GM19240 (cell line): ENCODE measurements around the gene EEF1AKMT3.

ENCODE experiments used
- DNase-seq: peaks from one replicate; pipeline ENCODE4 v3.0.0; 2011; ENCODE audit warnings: low spot score; ENCODE audit not compliant: insufficient read length

EEF1AKMT3 gene

DNA sequence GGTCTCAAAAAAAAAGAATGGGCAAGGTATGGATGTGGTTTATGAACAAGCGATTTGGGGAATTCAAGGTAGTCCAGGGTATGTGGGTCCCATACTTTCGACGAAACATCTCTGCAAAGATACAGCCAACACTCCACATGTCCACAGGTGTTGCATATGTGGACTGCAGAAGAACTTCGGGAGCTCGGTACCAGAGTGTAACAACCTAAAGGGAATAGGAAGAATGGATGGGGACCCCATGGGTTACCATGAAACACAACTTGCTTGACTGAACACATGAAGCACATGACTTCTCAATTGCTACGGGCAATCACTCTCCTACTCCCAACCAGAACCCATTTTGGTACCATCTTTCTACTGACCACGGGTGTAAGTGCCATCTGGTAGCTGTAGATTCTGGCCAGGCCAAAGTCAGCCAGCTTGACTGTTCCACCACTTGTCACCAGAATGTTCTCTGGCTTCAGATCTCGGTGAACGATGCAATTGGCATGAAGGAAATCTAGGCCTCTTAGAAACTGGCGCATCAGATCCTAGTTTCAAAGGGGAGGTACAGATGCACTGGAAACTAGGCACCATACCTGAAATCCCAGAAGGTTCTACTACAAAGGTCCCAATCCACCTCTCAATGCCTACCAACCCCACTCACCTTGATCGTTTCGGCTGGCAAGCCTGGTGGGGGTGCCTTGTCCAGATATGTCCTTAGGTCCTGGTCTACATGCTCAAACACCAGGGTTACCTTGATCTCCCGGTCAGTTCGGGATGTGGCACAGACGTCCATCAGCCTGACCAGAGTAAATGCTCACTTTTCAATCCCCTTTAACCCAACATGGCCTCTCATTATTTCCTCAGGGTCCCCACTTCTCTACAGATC lies 21.6 kb upstream of the EEF1AKMT3 start:
- no peak for DNase-seq

DNA sequence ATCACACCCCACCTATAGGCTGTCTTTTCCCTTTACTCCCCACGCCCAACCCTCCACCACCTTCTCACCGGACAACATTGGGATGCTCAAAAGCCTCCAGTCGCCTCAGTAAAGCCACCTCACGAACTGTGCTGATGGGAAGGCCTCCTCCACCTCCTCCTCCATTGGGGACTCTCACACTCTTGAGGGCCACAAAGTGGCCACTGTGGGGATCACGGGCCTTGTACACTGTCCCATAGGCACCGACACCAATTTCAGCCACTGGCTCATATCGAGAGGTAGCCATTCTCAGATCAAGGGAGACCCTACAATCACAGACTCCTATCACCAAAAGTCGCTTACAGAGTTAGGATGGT lies 21.0 kb upstream of the EEF1AKMT3 start:
- no peak for DNase-seq

DNA sequence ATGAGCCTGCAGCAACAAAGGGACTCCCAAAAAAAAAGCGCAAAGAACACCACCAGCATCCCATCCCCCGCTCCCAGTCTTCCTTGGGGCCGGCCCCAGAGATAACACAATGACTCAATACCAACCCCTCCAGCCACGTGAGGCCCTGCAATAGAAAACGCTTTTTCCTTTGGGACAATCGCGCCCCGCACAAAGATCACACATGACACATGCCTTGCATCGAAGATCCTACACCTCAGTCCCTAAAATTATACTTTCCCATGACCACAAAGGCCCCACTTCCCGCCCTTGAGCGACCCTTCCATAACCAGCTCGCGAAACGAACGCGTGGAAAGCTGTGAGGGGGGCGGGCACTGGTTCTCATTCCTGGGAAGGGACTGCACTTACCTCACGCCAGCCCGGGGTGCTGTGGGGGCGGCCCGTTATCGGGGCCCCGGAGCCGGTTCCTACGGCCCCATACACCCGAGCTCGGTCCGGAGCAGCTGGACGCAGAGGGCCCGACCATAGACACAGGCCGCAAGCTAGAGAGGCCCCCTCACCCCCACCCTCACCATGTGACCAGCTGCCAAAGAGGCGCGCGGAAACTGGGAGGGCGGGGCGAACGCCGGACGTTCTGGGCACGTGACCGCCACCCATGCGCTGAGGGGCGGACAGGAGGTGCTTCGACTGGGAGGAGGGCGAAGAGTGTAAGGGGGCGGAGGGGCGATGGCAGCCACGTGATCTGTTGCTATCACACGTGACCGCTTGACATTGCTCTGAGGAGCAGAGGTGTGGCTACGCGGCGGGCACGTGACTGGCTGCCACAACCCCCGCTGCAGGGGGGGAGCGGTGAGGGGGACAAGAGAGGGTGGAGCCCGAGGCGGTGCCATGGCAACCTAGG lies 20.4 kb upstream of the EEF1AKMT3 start, which contains the start of gene CDK4:
CDK4 (minus strand) TSS at position 523 of the 880 bp plus-strand sequence. CDS start 593 bp downstream, outside the sequence.
- DNase-seq = peak; percentile 99

DNA sequence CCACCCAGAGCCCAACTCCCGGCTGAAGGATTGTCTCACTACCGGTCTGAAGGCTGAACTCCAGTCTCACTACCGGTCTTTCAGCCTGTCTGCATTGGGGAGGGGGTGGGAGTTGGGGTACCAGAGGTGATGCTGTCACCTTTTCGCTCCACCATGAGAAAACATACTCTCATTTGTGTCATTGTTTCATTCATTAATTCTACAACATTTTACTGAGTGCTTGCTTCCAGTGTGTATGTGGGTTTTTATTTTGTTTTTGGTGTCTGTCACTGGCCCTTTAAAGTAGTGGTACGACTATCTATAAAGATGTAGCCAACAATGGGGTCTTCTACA lies 19.8 kb upstream of the EEF1AKMT3 start:
- DNase-seq = no peak

DNA sequence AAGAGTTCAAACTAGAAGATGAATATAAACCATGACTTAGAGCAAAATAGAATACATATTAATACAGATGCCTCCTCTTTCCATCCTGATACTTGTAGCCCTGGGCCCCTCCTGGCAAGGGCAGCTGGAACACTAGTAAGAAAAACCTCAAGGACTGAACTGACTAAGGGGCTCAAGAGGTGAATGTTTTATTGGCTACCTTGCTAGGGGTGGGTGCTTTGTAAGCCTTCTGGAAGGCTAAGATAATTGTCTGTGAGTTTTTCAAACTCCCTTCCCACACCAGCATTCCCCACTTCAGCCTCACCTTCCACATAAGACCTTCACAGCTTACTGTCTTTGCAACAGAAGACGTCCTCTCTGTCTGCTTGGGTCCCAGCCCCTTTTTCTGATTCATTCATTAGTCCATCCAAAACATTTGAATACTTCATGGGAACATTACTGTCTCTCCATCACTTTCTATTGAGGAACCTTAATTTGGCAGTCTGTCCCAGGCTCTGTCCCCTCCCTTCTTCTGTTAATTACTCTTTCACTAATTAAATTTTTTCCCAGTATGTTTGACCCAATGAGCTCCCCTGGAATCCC lies 18.6 kb upstream of the EEF1AKMT3 start:
- DNase-seq = no peak

DNA sequence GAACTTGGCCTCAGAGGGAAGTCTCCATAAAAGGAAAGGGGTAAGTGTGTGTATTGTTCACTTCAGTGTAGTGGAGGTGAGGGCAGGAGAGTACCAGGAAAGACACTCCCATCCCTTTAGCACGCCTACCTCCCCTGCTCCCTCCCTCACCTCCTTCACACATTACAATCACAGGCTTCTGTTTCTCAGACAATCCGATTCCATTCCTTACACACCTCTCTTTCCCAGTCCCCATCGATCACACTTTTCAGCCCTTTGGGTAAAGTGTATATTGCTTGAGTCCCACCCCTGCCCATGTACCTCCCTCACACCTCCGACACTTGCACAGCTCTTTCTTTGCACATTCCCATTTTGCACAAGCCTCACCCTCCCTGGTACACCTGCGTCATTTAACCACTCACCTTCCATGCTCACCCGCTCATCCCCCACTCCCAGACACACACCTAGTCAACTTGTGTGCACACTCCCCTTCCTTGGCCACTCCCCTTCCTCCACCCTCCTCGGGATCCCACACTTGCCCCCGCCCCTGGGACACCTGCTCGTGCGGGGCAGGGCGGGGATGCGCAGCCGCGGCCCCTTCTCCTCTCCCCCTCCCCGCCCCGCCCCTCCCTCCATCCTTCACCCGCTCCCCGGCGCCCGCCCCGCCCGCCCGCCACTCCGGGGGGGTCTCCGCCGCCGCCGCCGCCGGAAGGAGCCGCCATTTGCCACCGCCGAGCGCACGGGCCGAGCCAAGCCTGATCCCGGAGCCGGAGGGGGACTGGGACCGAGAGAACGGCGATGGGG lies 17.8 kb upstream of the EEF1AKMT3 start, which contains the start of gene MARCHF9:
MARCHF9 (plus strand) TSS at position 693 of the 783 bp plus-strand sequence. CDS start 426 bp downstream, outside the sequence.
- DNase-seq = peak; percentile 64

DNA sequence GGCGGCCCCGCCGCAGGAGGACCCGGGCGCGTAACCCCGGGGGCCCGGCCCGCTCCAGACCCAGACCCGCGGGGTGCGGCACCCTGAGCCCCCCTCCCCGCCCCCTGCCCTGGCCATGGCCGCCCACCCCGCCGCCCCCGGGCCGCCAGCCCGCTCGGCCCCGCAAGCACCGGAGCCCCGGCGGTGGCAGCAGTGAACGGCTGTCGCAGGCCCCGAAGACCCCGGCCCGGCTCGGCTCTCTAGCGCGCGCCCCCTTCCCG lies 17.3 kb upstream of the EEF1AKMT3 start:
- no peak for DNase-seq

DNA sequence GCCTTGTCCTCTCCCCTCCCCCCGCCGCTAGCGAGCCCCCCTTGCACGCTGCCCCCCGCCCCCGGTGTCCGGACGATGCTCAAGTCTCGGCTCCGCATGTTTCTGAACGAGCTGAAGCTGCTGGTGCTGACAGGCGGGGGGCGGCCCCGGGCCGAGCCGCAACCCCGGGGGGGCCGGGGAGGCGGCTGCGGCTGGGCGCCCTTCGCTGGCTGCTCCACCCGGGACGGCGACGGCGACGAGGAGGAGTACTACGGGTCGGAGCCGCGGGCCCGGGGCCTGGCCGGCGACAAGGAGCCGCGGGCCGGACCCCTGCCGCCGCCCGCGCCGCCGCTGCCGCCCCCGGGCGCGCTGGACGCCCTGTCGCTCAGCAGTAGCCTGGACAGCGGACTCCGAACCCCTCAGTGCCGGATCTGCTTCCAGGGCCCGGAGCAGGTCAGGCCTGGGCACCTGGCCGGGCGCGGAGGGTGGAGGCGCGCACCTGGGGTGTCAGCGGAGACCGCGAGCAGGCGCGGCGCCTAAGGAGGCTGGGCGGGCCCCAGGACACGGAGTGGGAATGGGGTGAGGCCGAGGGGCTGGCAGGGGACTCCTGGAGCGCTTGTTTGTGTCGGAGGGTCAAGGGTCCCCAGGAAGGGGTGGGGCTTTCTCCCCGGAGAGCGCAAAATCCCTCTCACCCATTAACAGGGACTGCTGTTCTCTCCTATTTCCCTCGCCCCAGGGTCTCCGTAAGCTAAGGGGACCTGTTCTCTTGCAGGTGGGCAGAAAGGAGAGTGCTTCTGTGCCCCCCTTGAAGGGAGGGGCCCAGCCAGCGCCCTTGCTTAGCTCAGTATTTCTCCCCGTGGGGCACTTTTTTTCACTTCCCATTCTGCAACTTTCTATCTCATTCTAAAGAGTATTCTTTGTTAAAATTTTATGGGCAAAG lies 16.7 kb upstream of the EEF1AKMT3 start:
- no peak for DNase-seq

DNA sequence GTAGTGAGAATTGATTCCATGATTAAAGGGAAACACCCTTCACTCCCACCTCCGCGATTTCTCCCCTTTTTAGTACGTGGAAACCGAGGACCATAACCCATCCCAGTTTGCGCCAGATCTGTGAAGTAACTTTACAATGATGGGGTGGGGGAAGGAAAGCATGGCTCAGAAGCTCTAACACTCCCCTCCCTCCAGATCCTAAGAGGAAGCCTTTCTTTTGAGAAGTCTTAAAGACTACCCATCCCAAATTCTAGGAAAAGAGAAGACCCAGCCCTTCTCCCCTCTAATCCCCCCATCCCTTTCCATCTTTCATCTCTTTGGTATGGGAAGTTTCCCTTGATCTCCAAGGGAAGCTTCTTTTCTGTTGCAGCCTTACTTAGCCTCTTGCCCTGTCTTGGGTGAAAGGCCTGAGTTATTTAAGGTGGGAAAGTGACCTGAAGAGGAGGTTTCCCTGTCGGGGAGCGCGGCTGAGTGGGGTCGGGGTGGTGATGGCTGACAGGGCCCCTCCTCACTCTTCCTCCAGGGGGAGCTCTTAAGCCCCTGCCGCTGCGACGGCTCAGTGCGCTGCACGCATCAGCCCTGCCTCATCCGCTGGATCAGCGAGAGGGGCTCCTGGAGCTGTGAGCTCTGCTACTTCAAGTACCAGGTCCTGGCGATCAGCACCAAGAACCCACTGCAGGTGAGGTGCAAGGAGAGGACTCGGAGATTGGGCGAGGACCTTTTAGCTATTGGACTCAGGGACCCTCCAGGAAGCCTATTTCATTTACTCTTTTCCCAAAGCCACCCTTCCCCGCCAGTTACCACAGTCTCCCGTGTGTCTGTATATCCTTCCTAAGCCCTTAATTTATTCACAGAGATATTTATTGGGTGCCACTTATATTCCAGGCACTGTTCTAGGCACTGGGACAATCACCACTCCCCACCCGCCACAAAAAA lies 15.7 kb upstream of the EEF1AKMT3 start:
- DNase-seq = peak; percentile 84

DNA sequence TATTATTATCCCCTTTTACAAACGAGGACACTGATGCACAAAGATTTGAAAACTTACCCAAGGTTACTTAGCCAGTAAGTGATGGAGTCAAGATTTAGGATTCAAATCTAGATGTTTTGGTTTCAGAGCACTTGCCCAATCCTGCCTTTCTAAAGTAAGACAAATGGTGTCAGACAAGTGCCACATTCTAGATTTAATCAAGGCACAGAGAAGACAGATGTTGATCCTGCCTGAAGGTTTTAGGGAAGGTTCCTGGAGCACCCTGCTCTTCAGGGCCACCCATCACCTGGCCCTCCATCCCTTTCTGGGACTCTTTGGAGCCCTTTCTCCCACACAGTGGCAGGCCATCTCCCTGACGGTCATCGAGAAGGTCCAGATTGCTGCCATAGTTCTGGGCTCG lies 14.6 kb upstream of the EEF1AKMT3 start:
- no peak for DNase-seq

DNA sequence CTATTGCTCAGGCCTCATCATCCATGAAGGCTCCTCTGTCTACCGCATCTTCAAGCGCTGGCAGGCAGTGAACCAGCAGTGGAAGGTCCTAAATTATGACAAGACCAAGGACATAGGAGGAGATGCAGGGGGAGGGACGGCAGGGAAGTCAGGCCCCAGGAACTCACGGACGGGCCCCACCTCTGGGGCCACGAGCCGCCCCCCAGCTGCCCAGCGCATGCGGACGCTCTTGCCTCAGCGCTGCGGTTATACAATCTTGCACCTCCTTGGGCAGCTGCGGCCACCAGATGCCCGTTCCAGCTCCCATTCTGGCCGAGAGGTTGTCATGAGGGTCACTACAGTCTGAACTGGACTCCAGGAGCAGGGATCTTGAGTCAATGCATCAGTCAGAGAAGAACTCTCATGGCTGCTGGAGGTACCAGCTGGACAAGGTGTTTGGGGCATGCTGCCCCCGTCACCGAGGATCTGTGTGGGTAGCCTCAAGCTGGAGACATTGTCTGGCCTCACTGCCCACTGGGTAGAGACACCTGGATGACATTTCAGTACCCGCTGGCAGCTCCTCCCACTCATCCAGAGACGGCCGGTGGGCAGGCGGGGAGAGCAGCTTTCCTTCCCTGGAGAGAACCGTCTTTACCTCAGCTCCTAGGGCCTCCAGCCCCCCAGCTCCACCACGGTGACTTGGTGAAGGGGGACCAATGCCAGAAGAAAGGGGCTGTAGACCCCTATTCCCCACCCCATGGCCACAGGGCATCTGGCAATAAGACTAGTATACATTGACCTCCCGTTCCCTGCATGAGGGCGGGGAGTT lies 13.7 kb upstream of the EEF1AKMT3 start:
- no peak for DNase-seq

DNA sequence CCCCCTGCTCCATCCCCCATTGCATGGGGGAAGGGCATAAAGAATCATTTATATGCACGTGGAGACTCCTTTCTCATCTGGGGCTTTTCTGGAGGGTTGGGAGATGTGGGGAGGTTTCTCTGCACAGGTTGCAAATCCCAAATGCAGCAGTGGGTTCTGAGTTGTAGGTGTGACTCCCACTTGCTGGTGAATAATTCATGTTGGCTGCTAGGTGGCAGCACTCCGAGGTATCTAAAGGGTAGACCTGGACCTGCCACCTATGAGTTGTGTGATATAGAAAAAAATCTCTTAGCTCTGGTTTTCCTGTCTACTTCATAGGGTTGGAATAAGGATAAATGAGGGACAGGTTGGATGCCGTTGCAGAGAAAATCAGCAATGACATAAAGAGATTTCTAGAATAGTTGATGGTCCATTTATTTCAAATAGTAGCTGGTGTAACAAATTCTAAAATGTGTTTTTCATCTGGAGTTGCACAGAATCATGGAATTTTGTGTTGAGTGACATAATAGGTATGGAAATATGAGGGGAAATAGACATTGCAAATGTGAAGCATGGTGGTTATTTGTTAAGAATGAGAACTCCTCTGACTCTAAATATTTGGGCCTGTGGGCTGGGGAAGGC lies 12.9 kb upstream of the EEF1AKMT3 start:
- no peak for DNase-seq

DNA sequence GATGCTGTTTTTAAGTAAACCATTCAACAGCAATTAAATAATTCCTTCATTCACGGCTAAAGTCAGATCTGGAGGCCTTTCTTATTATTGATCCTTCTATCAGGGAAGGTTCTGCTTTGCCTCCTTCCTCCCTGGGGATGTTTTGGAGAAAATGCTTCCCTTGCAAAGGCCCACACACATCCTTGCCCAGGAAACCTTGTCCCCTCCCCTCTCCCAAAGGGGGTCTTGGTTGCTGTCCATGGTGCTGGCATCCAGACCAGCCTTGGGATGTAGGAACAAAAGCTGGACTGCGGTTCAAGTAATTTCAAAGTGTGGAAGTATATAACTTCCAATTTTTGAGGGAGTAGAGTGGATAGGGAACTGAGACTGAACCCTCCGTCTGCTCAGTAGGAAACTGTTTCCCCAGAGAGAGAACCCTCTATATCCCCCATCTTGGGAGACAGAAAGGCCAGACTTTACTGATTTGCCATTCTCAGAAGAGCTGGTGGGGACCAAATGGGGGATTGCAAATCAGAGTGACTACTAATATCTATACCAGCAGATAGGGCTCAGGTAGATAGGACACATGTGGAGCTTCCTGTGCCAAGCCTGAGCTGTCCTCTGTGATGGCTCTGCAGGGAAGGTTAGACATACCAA lies 11.9 kb upstream of the EEF1AKMT3 start:
- no peak for DNase-seq

DNA sequence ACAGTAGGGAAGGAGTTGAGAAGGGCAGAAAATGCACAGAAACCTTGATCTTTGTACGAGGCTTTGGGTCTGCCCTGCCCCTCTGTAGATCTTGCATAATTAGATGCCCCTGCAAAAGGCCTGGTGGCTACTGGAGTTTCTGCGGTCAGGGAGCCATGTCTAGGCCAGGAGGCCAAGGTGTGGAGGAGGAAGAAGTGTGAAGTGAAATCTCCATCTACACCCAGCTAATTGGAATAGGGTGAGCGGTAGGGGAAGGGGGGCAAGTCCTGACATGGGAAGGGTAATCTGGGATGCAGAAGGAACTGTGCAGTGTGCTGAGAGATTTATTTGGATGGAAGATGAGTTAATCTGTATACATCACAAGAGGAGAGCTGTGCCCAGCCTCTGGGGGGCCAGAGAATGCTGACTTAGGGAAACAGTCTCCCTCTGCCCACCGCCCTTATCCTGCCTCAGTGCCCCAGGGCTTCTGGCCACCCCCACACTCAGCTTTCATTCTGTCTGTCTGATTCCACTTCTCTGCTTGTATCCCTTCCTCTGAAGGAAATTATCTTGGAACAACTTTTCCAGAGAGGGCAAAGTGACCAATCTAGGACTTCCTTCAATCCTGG lies 10.9 kb upstream of the EEF1AKMT3 start:
- DNase-seq = no peak

DNA sequence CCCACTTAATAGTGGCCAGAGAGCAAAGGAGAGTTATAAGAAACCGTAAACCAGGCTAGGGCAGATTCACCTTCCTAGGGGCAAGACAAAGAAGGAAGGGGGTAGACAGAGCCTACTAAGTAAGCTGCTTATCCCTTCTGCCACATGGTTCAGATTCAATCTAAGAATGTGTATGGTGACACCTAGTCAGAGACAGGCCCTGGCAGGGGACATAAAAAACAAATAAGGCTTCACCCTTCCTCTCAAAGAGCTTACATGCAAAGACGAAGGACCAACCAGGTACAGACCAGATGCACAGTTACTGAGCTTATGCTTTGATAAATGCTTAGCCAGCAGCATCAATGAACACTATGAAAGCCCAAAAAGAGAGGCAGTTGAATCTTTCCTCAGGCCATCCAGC lies 10.0 kb upstream of the EEF1AKMT3 start:
- no peak for DNase-seq

DNA sequence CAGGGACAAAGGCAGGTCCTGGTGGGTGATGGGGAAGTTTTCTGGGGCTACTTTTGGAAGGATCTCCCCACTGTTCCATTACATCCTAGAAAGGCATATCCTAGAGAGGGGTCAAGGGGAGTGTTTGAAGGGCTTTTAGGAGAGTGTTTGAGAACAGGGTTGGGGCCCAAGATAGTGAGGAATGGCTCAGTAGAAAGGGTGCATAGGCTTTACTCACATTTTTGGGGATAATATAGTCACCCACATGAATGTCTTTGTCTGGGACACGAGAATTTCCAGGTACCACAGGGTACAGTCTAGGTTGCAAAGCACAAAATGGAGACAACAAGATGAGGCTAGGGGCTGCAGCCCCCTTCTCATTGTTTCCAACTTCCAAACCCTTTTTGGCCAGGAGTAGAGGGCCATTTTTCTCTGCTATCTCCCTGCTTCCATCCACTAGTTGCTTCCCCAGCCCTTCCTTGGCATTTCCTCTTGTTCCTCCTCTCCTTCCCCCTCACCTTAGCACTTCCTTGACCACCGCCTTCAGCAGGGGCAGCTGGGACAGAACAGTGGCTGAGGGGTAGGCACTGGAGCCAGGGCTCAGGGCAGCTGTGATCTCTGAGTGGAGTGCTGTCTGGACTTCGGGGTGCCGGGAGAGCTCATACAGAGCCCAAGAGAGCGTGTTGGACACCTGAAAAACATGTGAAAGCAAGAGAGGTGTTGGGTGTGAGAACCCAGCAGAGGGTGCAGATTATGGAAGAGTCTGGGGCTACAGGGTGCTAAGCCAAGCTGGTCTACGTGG lies 8.3 kb upstream of the EEF1AKMT3 start:
- DNase-seq = no peak
